WTC11 (cell line): ENCODE data around the gene RBM47. TPM values are rescaled to one million over a fixed set of nuclear protein-coding genes. Genes with fewer than 3 reads are reported as not detected.

Experiments
- ATAC-seq: fragments of 200-7000 bp; cut with Tn5 transposase; 2 replicates; pipeline ENCODE4 v1.10.0; 2021; ENCODE audit warnings: mild to moderate bottlenecking, moderate library complexity
- CTCF ChIA-PET: fragments of 300-600 bp; sonication (Branson Sonifier 250); formaldehyde crosslinking; loops from one replicate; lab custom pipeline; 2021; ENCODE audit warnings: antibody characterized with exemption; lab: Charles Lee
- POLR2A ChIA-PET: fragments of 350-600 bp; sonication (Branson Sonifier 250); formaldehyde crosslinking; loops from one replicate; lab custom pipeline; 2021; ENCODE audit warnings: antibody characterized with exemption; lab: Charles Lee
- DNase-seq: peaks from one replicate; pipeline ENCODE4 v3.0.0; 2021; ENCODE audit warnings: low spot score
- H3K27ac Mint-ChIP-seq: 2 replicates; pipeline ENCODE4 v1.8.0; 2021; ENCODE audit warnings: mixed read lengths
- H3K27me3 Mint-ChIP-seq: 2 replicates; pipeline ENCODE4 v1.8.0; 2021; ENCODE audit warnings: low read depth, mild to moderate bottlenecking, moderate library complexity, mixed read lengths
- H3K36me3 Mint-ChIP-seq: 2 replicates; pipeline ENCODE4 v1.8.0; 2021; ENCODE audit warnings: mixed read lengths
- H3K4me1 Mint-ChIP-seq: 2 replicates; pipeline ENCODE4 v1.8.0; 2022; ENCODE audit warnings: mixed read lengths
- H3K4me3 Mint-ChIP-seq: 2 replicates; pipeline ENCODE4 v1.8.0; 2021; ENCODE audit warnings: mild to moderate bottlenecking, moderate library complexity, mixed read lengths
- H3K9me3 Mint-ChIP-seq: 2 replicates; pipeline ENCODE4 v1.8.0; 2021; ENCODE audit warnings: mixed read lengths
- ATF1 ChIP-seq: sonication (generic); formaldehyde crosslinking; IDR thresholded peaks from 2 replicates; pipeline ENCODE4 v1.8.1; 2023; ENCODE audit warnings: mild to moderate bottlenecking, moderate library complexity, missing genetic modification reagents
- CBFB ChIP-seq: sonication (generic); formaldehyde crosslinking; IDR thresholded peaks from 2 replicates; pipeline ENCODE4 v1.8.1; 2022; ENCODE audit warnings: mild to moderate bottlenecking, low read depth, missing genetic modification reagents
- CREB1 ChIP-seq: sonication (generic); formaldehyde crosslinking; IDR thresholded peaks from 2 replicates; pipeline ENCODE4 v1.8.0; 2023; ENCODE audit warnings: mild to moderate bottlenecking, missing genetic modification reagents
- GRHL2 ChIP-seq: fragments of 250-450 bp; sonication (Bioruptor Pico); IDR thresholded peaks from 2 replicates; pipeline ENCODE4 v1.8.0; 2022; ENCODE audit warnings: mild to moderate bottlenecking, moderate library complexity; ENCODE audit not compliant: insufficient replicate concordance, severe bottlenecking
- GTF2I ChIP-seq: fragments of 250-450 bp; sonication (Bioruptor Pico); conservative IDR thresholded peaks from 2 replicates; pipeline ENCODE4 v1.4.0; 2021; ENCODE audit warnings: mild to moderate bottlenecking
- JUN ChIP-seq: sonication (generic); formaldehyde crosslinking; IDR thresholded peaks from 2 replicates; pipeline ENCODE4 v1.8.0; 2023; ENCODE audit warnings: mild to moderate bottlenecking, missing genetic modification reagents
- MXD4 ChIP-seq: fragments of 250-450 bp; sonication (Bioruptor Pico); IDR thresholded peaks from 2 replicates; pipeline ENCODE4 v1.8.0; 2021; ENCODE audit warnings: mild to moderate bottlenecking, moderate library complexity, borderline replicate concordance
- MYBL2 ChIP-seq: sonication (generic); formaldehyde crosslinking; IDR thresholded peaks from 2 replicates; pipeline ENCODE4 v1.8.1; 2023; ENCODE audit warnings: mild to moderate bottlenecking, moderate library complexity, missing genetic modification reagents
- NR3C1 ChIP-seq: sonication (generic); formaldehyde crosslinking; conservative IDR thresholded peaks from 2 replicates; pipeline ENCODE4 v1.8.1; 2023; ENCODE audit warnings: low read depth, mild to moderate bottlenecking, missing genetic modification reagents
- OVOL2 ChIP-seq: fragments of 250-450 bp; sonication (Bioruptor Pico); IDR thresholded peaks from 2 replicates; pipeline ENCODE4 v1.9.0; 2021; ENCODE audit warnings: mild to moderate bottlenecking, borderline replicate concordance
- TP53 ChIP-seq: sonication (generic); formaldehyde crosslinking; IDR thresholded peaks from 2 replicates; pipeline ENCODE4 v1.8.1; 2023; ENCODE audit warnings: mild to moderate bottlenecking, missing genetic modification reagents
- total RNA-seq: library from RNA; stranded (reverse); gene quantifications from 3 replicates; pipeline ENCODE4 v1.2.3, GENCODE V29; 2021
- TF ChIP-seq, protein P1 (sequence below): sonication (generic); formaldehyde crosslinking; IDR thresholded peaks from 2 replicates; pipeline ENCODE4 v1.8.1; 2022; ENCODE audit warnings: low read depth, missing genetic modification reagents, borderline replicate concordance
- TF ChIP-seq, protein P2 (sequence below): sonication (generic); formaldehyde crosslinking; IDR thresholded peaks from 2 replicates; pipeline ENCODE4 v1.8.1; 2022; ENCODE audit warnings: missing genetic modification reagents, borderline replicate concordance
- TF ChIP-seq, protein P3 (sequence below): sonication (generic); formaldehyde crosslinking; IDR thresholded peaks from 2 replicates; pipeline ENCODE4 v1.8.1; 2023; ENCODE audit warnings: mild to moderate bottlenecking, missing genetic modification reagents, borderline replicate concordance
- TF ChIP-seq, protein P4 (sequence below): fragments of 250-450 bp; sonication (Bioruptor Pico); IDR thresholded peaks from 2 replicates; pipeline ENCODE4 v1.9.0; 2021; ENCODE audit warnings: moderate library complexity, mild to moderate bottlenecking, inconsistent platforms, borderline replicate concordance
- TF ChIP-seq, protein P5 (sequence below): sonication (generic); formaldehyde crosslinking; IDR thresholded peaks from 2 replicates; pipeline ENCODE4 v1.8.0; 2022; ENCODE audit warnings: mild to moderate bottlenecking, missing genetic modification reagents
- TF ChIP-seq, protein P6 (sequence below): sonication (generic); formaldehyde crosslinking; IDR thresholded peaks from 2 replicates; pipeline ENCODE4 v1.8.1; 2023; ENCODE audit warnings: mild to moderate bottlenecking, missing genetic modification reagents
- TF ChIP-seq, protein P7 (sequence below): fragments of 250-450 bp; sonication (Bioruptor Pico); conservative IDR thresholded peaks from 2 replicates; pipeline ENCODE4 v1.9.0; 2021; ENCODE audit warnings: mild to moderate bottlenecking
- TF ChIP-seq, protein P8 (sequence below): fragments of 200-600 bp; IDR thresholded peaks from 2 replicates; pipeline ENCODE4 v1.8.0; 2022; ENCODE audit warnings: antibody characterized with exemption

The RBM47 gene
- total RNA-seq, 1 experiment from 2014 or later: 97.9 TPM

DNA sequence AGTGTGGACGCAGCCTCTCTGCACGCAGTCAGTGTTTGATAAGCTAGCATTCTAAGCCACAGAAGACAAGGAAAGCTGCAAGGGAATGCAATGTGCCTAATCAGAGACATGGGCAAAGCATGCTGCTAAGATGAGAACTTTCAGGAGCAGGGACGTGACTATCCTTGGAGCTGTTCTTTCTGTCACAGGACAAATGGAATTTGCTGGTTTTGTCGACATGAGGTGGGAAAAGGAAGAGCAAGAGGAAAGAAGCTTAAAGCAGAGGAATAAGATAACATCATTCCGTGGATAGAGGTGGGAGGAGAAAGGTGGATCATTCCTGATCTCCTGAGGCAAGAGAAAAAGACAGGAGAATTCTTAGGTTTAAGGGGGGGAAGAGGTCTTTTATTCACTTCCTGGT lies 33.7 kb downstream of the RBM47 start (continued):
- TF ChIP-seq, protein P1, sequence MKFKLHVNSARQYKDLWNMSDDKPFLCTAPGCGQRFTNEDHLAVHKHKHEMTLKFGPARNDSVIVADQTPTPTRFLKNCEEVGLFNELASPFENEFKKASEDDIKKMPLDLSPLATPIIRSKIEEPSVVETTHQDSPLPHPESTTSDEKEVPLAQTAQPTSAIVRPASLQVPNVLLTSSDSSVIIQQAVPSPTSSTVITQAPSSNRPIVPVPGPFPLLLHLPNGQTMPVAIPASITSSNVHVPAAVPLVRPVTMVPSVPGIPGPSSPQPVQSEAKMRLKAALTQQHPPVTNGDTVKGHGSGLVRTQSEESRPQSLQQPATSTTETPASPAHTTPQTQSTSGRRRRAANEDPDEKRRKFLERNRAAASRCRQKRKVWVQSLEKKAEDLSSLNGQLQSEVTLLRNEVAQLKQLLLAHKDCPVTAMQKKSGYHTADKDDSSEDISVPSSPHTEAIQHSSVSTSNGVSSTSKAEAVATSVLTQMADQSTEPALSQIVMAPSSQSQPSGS: no peak
- TF ChIP-seq, protein P2, sequence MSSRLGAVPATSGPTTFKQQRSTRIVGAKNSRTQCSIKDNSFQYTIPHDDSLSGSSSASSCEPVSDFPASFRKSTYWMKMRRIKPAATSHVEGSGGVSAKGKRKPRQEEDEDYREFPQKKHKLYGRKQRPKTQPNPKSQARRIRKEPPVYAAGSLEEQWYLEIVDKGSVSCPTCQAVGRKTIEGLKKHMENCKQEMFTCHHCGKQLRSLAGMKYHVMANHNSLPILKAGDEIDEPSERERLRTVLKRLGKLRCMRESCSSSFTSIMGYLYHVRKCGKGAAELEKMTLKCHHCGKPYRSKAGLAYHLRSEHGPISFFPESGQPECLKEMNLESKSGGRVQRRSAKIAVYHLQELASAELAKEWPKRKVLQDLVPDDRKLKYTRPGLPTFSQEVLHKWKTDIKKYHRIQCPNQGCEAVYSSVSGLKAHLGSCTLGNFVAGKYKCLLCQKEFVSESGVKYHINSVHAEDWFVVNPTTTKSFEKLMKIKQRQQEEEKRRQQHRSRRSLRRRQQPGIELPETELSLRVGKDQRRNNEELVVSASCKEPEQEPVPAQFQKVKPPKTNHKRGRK (CRISPR knock-in tag): no peak
- TF ChIP-seq TP53 (CRISPR knock-in tag) (no peak), CREB1 (CRISPR knock-in tag) (no peak), ATF1 (CRISPR knock-in tag) (no peak), MXD4 (CRISPR knock-in tag) (no peak), NR3C1 (CRISPR knock-in tag) (no peak)
- TF ChIP-seq, protein P3, sequence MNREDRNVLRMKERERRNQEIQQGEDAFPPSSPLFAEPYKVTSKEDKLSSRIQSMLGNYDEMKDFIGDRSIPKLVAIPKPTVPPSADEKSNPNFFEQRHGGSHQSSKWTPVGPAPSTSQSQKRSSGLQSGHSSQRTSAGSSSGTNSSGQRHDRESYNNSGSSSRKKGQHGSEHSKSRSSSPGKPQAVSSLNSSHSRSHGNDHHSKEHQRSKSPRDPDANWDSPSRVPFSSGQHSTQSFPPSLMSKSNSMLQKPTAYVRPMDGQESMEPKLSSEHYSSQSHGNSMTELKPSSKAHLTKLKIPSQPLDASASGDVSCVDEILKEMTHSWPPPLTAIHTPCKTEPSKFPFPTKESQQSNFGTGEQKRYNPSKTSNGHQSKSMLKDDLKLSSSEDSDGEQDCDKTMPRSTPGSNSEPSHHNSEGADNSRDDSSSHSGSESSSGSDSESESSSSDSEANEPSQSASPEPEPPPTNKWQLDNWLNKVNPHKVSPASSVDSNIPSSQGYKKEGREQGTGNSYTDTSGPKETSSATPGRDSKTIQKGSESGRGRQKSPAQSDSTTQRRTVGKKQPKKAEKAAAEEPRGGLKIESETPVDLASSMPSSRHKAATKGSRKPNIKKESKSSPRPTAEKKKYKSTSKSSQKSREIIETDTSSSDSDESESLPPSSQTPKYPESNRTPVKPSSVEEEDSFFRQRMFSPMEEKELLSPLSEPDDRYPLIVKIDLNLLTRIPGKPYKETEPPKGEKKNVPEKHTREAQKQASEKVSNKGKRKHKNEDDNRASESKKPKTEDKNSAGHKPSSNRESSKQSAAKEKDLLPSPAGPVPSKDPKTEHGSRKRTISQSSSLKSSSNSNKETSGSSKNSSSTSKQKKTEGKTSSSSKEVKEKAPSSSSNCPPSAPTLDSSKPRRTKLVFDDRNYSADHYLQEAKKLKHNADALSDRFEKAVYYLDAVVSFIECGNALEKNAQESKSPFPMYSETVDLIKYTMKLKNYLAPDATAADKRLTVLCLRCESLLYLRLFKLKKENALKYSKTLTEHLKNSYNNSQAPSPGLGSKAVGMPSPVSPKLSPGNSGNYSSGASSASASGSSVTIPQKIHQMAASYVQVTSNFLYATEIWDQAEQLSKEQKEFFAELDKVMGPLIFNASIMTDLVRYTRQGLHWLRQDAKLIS (CRISPR knock-in tag): no peak

DNA sequence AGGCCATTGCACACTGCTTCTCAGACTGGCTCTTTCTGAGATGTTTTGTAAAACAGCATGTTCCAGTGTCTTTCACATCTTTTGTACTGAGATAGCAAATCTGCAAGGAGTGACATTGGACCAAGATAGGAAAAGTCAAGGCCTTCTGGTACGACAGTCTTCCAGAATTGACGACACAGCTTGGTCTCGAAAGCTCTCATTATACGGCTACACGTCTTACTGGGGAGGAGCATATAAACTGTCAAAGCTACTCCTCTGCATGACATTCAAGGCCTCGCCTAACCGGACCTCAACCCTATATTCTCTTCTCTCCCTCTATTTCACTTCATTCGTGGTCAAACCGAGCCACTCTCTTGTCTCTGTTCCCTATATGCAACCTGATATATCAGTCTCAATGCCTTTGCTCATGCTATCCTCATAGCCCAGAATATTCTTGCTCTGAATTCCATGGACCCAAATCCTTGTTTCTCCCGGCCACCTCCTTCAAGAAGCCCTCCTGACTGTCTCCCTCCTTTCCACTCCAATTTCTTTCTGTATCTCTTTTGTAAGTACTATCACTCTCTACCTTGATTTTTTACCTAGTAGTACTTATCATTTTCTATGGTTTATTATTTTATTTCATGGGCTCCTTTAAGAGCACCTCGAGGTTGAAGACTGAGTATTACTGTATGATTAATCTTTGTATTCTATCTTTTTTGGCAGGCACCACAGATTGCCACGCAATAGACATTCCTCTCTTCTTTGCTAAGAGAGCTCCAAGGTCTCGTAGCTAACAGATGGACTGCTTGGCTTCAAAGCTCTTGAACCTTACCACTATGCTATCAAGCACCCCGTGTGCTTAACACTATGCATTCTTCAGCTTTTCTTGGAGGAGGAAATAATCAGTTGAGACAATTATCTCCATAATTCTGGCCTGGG lies 35.1 kb downstream of the RBM47 start:
- H3K9me3 Mint-ChIP-seq: no peaks in the 10 kb centered on the region
- no peaks in the 10 kb centered on the region for H3K27me3 Mint-ChIP-seq
- peak overlapping the region; percentile 76 for H3K27ac Mint-ChIP-seq
- no peak overlapping the region for H3K4me3 Mint-ChIP-seq
- ATAC-seq (no peak), DNase-seq (no peak)
- ChIA-PET POLR2A (no interaction called here), CTCF (no interaction called here)
- peaks cover 40% of the 10 kb centered on the region for H3K36me3 Mint-ChIP-seq
- peaks cover 7% of the 10 kb centered on the region; the same call in 1 of the 2 replicates for H3K4me1 Mint-ChIP-seq
- no peak for TF ChIP-seq GTF2I (CRISPR knock-in tag)
- TF ChIP-seq GRHL2: no peak
- TF ChIP-seq, protein P4, sequence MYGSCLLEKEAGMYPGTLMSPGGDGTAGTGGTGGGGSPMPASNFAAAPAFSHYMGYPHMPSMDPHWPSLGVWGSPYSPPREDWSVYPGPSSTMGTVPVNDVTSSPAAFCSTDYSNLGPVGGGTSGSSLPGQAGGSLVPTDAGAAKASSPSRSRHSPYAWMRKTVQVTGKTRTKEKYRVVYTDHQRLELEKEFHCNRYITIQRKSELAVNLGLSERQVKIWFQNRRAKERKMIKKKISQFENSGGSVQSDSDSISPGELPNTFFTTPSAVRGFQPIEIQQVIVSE (CRISPR knock-in tag): no peak
- no peak for TF ChIP-seq CBFB
- no peak for TF ChIP-seq MYBL2 (CRISPR knock-in tag)
- TF ChIP-seq, protein P5, sequence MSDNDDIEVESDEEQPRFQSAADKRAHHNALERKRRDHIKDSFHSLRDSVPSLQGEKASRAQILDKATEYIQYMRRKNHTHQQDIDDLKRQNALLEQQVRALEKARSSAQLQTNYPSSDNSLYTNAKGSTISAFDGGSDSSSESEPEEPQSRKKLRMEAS (CRISPR knock-in tag): no peak
- no peak for TF ChIP-seq JUN
- TF ChIP-seq CREB1 (CRISPR knock-in tag): no peak
- TF ChIP-seq, protein P2 (CRISPR knock-in tag): no peak
- TF ChIP-seq, protein P6, sequence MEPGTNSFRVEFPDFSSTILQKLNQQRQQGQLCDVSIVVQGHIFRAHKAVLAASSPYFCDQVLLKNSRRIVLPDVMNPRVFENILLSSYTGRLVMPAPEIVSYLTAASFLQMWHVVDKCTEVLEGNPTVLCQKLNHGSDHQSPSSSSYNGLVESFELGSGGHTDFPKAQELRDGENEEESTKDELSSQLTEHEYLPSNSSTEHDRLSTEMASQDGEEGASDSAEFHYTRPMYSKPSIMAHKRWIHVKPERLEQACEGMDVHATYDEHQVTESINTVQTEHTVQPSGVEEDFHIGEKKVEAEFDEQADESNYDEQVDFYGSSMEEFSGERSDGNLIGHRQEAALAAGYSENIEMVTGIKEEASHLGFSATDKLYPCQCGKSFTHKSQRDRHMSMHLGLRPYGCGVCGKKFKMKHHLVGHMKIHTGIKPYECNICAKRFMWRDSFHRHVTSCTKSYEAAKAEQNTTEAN (CRISPR knock-in tag): no peak
- no peak for TF ChIP-seq OVOL2
- TF ChIP-seq, protein P7, sequence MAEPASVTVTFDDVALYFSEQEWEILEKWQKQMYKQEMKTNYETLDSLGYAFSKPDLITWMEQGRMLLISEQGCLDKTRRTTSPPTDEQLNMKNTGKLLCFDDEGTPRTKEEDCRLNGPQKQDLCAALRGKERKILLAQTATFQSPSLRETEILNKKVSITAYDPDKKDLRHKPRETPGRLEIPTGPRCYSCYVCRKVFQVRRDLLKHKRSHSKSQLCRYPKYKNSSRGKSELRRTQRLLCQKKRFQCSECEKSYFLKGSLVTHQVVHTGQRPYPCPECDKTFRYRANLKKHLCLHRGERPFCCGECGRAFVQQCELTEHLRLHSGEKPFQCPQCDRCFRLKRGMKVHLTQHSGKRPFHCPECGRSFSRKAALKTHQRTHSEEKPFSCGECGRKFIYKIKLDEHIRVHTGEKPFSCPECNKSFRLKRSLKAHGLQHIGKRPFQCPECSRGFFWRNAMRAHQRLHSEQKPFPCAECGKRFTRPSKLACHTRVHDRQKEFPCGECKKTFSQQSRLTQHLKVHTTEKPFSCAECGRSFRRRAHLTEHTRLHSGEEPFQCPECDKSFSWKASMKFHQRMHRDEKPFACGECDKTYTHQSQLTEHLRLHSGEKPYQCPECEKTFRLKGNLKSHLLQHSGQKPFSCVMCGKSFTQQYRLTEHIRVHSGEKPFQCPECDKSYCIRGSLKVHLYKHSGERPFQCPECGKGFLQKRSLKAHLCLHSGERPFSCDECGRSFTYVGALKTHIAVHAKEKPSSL (CRISPR knock-in tag): no peak
- TF ChIP-seq, protein P8, sequence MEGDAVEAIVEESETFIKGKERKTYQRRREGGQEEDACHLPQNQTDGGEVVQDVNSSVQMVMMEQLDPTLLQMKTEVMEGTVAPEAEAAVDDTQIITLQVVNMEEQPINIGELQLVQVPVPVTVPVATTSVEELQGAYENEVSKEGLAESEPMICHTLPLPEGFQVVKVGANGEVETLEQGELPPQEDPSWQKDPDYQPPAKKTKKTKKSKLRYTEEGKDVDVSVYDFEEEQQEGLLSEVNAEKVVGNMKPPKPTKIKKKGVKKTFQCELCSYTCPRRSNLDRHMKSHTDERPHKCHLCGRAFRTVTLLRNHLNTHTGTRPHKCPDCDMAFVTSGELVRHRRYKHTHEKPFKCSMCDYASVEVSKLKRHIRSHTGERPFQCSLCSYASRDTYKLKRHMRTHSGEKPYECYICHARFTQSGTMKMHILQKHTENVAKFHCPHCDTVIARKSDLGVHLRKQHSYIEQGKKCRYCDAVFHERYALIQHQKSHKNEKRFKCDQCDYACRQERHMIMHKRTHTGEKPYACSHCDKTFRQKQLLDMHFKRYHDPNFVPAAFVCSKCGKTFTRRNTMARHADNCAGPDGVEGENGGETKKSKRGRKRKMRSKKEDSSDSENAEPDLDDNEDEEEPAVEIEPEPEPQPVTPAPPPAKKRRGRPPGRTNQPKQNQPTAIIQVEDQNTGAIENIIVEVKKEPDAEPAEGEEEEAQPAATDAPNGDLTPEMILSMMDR: no peak
